Ovary (tissue), 9 donors: ENCODE measurements around the gene PATE3. TPM values are rescaled to one million over a fixed set of nuclear protein-coding genes. Genes with fewer than 3 reads are reported as not detected.

Experiments used
- DNase-seq, 5 donors: peaks; one replicate each; pipeline ENCODE4 v3.0.0-alpha.2; 2019 to 2020
- H3K27ac ChIP-seq, 2 donors: fragments of 200-600 bp; one replicate each; pipeline versions ENCODE4 v1.5.1 to v1.8.0; 2019 to 2022
- H3K27me3 ChIP-seq: fragments of 200-600 bp; one replicate; pipeline ENCODE4 v1.8.0; 2022
- H3K36me3 ChIP-seq: fragments of 200-600 bp; sonication (generic); one replicate; pipeline ENCODE4 v1.5.1; 2019
- H3K4me1 ChIP-seq: one replicate; pipeline ENCODE4 v1.8.1; 2013; ENCODE audit warnings: mild to moderate bottlenecking, moderate library complexity; ENCODE audit not compliant: insufficient read depth
- H3K4me3 ChIP-seq: fragments of 200-600 bp; sonication (generic); one replicate; pipeline ENCODE4 v1.5.1; 2017
- H3K9me3 ChIP-seq, 2 donors: fragments of 200-600 bp in 1 of 2; sonication (generic) in 1 of 2; one replicate each; pipeline versions ENCODE4 v1.5.1 to v1.8.1; 2013 to 2019; ENCODE audit warnings: mild to moderate bottlenecking in 1 of 2, moderate library complexity in 1 of 2
- CTCF ChIP-seq, 3 donors: fragments of 450-650 bp in 2 of 3; fragments of 200-600 bp in 1 of 3; IDR thresholded peaks; one replicate each; pipeline versions ENCODE4 v1.5.1 to v1.8.0; 2016 to 2022; ENCODE audit warnings: antibody characterized with exemption in 3 of 3, mild to moderate bottlenecking in 1 of 3
- EP300 ChIP-seq: sonication (generic); formaldehyde crosslinking; IDR thresholded peaks from one replicate; pipeline ENCODE4 v1.6.1; 2017; ENCODE audit warnings: antibody characterized with exemption
- POLR2A ChIP-seq: fragments of 450-650 bp; IDR thresholded peaks from one replicate; pipeline ENCODE4 v1.6.1; 2017; ENCODE audit warnings: antibody characterized with exemption, mild to moderate bottlenecking, moderate library complexity
- WGBS, 3 donors: extraction: QIAGEN DNeasy Blood & Tissue Kit in 1 of 3; methylation state at CpG; one replicate each; pipeline versions ENCODE4 v1.1.5 to v1.1.7; 2013 to 2017; 5-methylcytosine and 5-hydroxymethylcytosine counted together
- intact Hi-C, 4 donors: fragments of 100-400 bp; cut with DNase I; formaldehyde crosslinking; loops; one replicate each; pipeline versions ENCODE4 v1.11.0 to v1.15.1; 2022 to 2023
- polyA plus RNA-seq, 2 donors: library from polyadenylated mRNA; stranded (reverse); fragments of 200-250 nt in 1 of 2; fragments of 350-450 nt in 1 of 2; fragmentation: Illumina TruSeq in 1 of 2; extraction: RNeasy Lipid Tissue Mini Kit (QIAGEN cat#74804) in 1 of 2; gene quantifications; one replicate each; pipeline ENCODE4 v1.2.3, GENCODE V29; 2013 to 2014
- total RNA-seq, 7 donors: library from RNA; depleted of rRNA in 2 of 7; stranded (reverse); fragments of >200 nt in 2 of 7; fragmentation: NEBNext Ultra II Directional in 3 of 7; extraction: Animal tissue kit (Norgen Biotek cat#: 25700) in 3 of 7; gene quantifications; one replicate each; pipeline versions ENCODE4 v1.1.0 to v1.2.4, GENCODE V29; 2016 to 2023
- donor health status: DM: no; HTN: no; CAD: no; lungs with moderate emphysema.
- donor health status: DM: no; HTN: no; CAD: no.
- donor health status: Bipolar disorder and iron deficiency.
- donor health status: DM: yes; HTN: yes; CAD: no.
- donor health status: DM: no; HTN: no; CAD: no.
- donor health status: DM: yes; HTN: yes; CAD: no.

PATE3 gene
- total and polyA plus RNA-seq, 9 donors, result not detected

- Histone ChIP-seq H3K4me3 (no peak overlapping the region), H3K4me1 (no peaks in the 10 kb centered on the region), H3K9me3 (peaks cover 0 to 4% of the 10 kb centered on the region in 2 donors), H3K27me3 (no peaks in the 10 kb centered on the region), H3K27ac (no peak overlapping the region), H3K36me3 (no peaks in the 10 kb centered on the region)
- WGBS, 3 donors, result 32 to 82% (median 36%) methylated on average over 2 of the region's 2 CpGs
- intact Hi-C loops, result no loop called here
- DNase-seq, result no peak
- TF ChIP-seq CTCF (IDR thresholded peaks at IDR 0.05) (no peak), EP300 (no peak), POLR2A (no peak)
Measured at GRCh38 chr11:125799808-125800207, 11.9 kb downstream of the PATE3 start.

GRCh38 chr11:125802387-125802786 lies 14.5 kb downstream of the PATE3 start:
- peaks cover 0 to 4% of the 10 kb centered on the region in 2 donors for H3K9me3 ChIP-seq
- no peak overlapping the region for H3K27ac ChIP-seq
- H3K4me3 ChIP-seq, result no peak overlapping the region
- TF ChIP-seq POLR2A (no peak), EP300 (no peak)
- DNase-seq, result no peak
- no peaks in the 10 kb centered on the region for H3K36me3 ChIP-seq
- H3K4me1 ChIP-seq, result no peaks in the 10 kb centered on the region
- intact Hi-C loops, result no loop called here
- 0 to 84% (median 0%) methylated on average over 1 of the region's 1 CpG for WGBS, 3 donors
- H3K27me3 ChIP-seq, result no peaks in the 10 kb centered on the region

- H3K9me3 ChIP-seq, result peaks cover 0 to 4% of the 10 kb centered on the region in 2 donors
- no peaks in the 10 kb centered on the region for H3K4me1 ChIP-seq
- H3K27me3 ChIP-seq, result no peaks in the 10 kb centered on the region
- no peak for DNase-seq
- WGBS, 3 donors, result 94 to 100% (median 96%) methylated on average over 1 of the region's 1 CpG
- H3K27ac ChIP-seq, result no peak overlapping the region
- H3K4me3 ChIP-seq, result no peak overlapping the region
- TF ChIP-seq EP300 (no peak), POLR2A (no peak), CTCF (IDR thresholded peaks at IDR 0.05) (no peak)
- intact Hi-C loops, result no loop called here
- no peaks in the 10 kb centered on the region for H3K36me3 ChIP-seq
Measured at GRCh38 chr11:125807909-125808308, 20.0 kb downstream of the PATE3 start.

GRCh38 chr11:125833016-125833415 lies 45.1 kb downstream of the PATE3 start, which contains the start of gene PATE4:
PATE4 (plus strand) TSS chr11:125833316; CDS start chr11:125833360, 44 bp downstream.
- no peak within 1 kb of the TSS for H3K4me3 ChIP-seq
- H3K27ac ChIP-seq, result no peak within 1 kb of the TSS
- H3K36me3 ChIP-seq, result no peaks in the 10 kb centered on the region
- no peak for TF ChIP-seq CTCF (IDR thresholded peaks at IDR 0.05)
- no peak for TF ChIP-seq EP300
- no peak for TF ChIP-seq POLR2A
- no peaks in the 10 kb centered on the region for H3K9me3 ChIP-seq
- intact Hi-C loops, result no loop called here
- 3 to 7% (median 6%) methylated on average over 3 of the region's 3 CpGs for whole genome bisulfite sequencing, 3 donors
- no peak for DNase-seq
- H3K27me3 ChIP-seq, result no peaks in the 10 kb centered on the region
- no peaks in the 10 kb centered on the region for H3K4me1 ChIP-seq

GRCh38 chr11:125835748-125836147 lies 47.8 kb downstream of the PATE3 start:
- Histone ChIP-seq H3K36me3 (no peaks in the 10 kb centered on the region), H3K4me1 (no peaks in the 10 kb centered on the region), H3K27me3 (no peaks in the 10 kb centered on the region), H3K9me3 (no peaks in the 10 kb centered on the region), H3K27ac (no peak overlapping the region), H3K4me3 (no peak overlapping the region)
- intact Hi-C loops, result no loop called here
- no peak for DNase-seq
- WGBS, 3 donors, result 74 to 77% (median 75%) methylated on average over 6 of the region's 6 CpGs
- no peak for TF ChIP-seq CTCF (IDR thresholded peaks at IDR 0.05)
- no peak for TF ChIP-seq POLR2A
- no peak for TF ChIP-seq EP300

Other genes starting within 250 kb of the PATE3 start
- 10 to 100 TPM; 44.9 to 58.4 (median 53.4) TPM for gene EI24, start 218.7 kb upstream of the PATE3 start, total RNA-seq
- gene EI24, start 218.7 kb upstream of the PATE3 start, polyA plus RNA-seq, result 100 to 1,000 TPM in 1 of 2 donors, 10 to 100 TPM in 1; 48.4 to 149 TPM
- gene STT3A, start 195.3 kb upstream of the PATE3 start, total RNA-seq, result 100 to 1,000 TPM in 5 of 7 donors, 10 to 100 TPM in 2; 51.9 to 161 (median 135) TPM
- gene STT3A, start 195.3 kb upstream of the PATE3 start, polyA plus RNA-seq, result 100 to 1,000 TPM in 1 of 2 donors, 10 to 100 TPM in 1; 69.8 to 239 TPM
- gene CHEK1, start 163.0 kb upstream of the PATE3 start, total RNA-seq, result 1 to 10 TPM in 4 of 7 donors, under 1 TPM in 3; 0.24 to 3.2 (median 1.1) TPM
- gene CHEK1, start 163.0 kb upstream of the PATE3 start, polyA plus RNA-seq, result 1 to 10 TPM; 1.5 to 3.5 TPM
- gene ACRV1, start 107.3 kb upstream of the PATE3 start, total RNA-seq, result not detected
- gene ACRV1, start 107.3 kb upstream of the PATE3 start, polyA plus RNA-seq, result not detected
- not detected for gene PATE1, start 41.8 kb upstream of the PATE3 start, total RNA-seq
- under 1 TPM in 1 of 2 donors, not detected in 1; 0.30 TPM for gene PATE1, start 41.8 kb upstream of the PATE3 start, polyA plus RNA-seq
- under 1 TPM in 1 of 7 donors, not detected in 6; 0.12 TPM for gene PATE2, start 9.3 kb upstream of the PATE3 start, total RNA-seq
- under 1 TPM in 1 of 2 donors, not detected in 1; 0.10 TPM for gene PATE2, start 9.3 kb upstream of the PATE3 start, polyA plus RNA-seq
- gene PATE4, start 45.2 kb downstream of the PATE3 start, total RNA-seq, result not detected
- gene PATE4, start 45.2 kb downstream of the PATE3 start, polyA plus RNA-seq, result not detected
- 1 to 10 TPM; 2.2 to 5.5 (median 4.5) TPM for gene HYLS1, start 99.5 kb downstream of the PATE3 start, total RNA-seq
- 1 to 10 TPM; 3.0 to 8.8 TPM for gene HYLS1, start 99.5 kb downstream of the PATE3 start, polyA plus RNA-seq
- gene PUS3, start 115.1 kb downstream of the PATE3 start, total RNA-seq, result 10 to 100 TPM in 2 of 7 donors, 1 to 10 TPM in 5; 3.8 to 13.1 (median 8.9) TPM
- gene PUS3, start 115.1 kb downstream of the PATE3 start, polyA plus RNA-seq, result 10 to 100 TPM in 1 of 2 donors, 1 to 10 TPM in 1; 6.4 to 16.7 TPM
- gene DDX25, start 116.4 kb downstream of the PATE3 start, total RNA-seq, result under 1 TPM in 6 of 7 donors, not detected in 1; 0.23 to 0.92 (median 0.56) TPM
- gene DDX25, start 116.4 kb downstream of the PATE3 start, polyA plus RNA-seq, result under 1 TPM; 0.51 to 0.88 TPM
- 1 to 10 TPM in 3 of 7 donors, under 1 TPM in 4; 0.08 to 3.3 (median 0.97) TPM for gene VSIG10L2, start 157.9 kb downstream of the PATE3 start, total RNA-seq
- under 1 TPM; 0.25 to 0.40 TPM for gene VSIG10L2, start 157.9 kb downstream of the PATE3 start, polyA plus RNA-seq